ENCODE measurements around the gene CDH22.

The CDH22 gene

GRCh38 chr20:46135856-46136633 is 172.3 kb downstream of the CDH22 start:
- TF ChIP-seq CTCF (IDR thresholded peaks at IDR 0.05; ENCODE audit: low read length, missing control alignments): no peak
- no peak for DNase-seq (ENCODE audit: low read depth)
- H3K4me3 ChIP-seq (replicated peaks; ENCODE audit: low read depth, low read length): no peak overlapping the region

DNA sequence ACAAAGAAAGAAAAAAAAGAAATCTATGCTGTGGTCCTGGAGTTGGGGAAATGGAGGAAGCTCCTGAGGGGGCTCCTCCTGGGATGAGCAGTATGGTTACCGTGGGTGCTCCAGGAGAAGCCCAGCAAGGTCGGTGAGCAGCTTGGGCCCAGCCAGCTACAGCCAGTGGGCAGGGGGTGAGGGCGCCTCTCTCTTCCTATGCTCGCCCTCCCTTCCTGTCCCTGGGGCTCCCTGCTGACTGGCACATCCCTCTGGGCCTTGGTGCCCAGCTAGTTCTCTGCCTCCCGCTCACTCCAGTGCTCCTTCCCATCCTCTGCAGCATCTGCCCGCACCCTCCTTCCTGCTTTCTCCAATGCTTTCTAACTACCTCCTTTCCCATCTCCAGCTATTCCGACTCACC is 173.6 kb downstream of the CDH22 start:
- no peak for DNase-seq (ENCODE audit: low read depth)
- H3K4me3 ChIP-seq (replicated peaks; ENCODE audit: low read depth, low read length): no peak overlapping the region
- TF ChIP-seq CTCF (IDR thresholded peaks at IDR 0.05; ENCODE audit: low read length, missing control alignments): no peak

- DNase-seq (ENCODE audit: low read depth): no peak
- no peak for TF ChIP-seq CTCF (IDR thresholded peaks at IDR 0.05; ENCODE audit: low read length, missing control alignments)
- H3K4me3 ChIP-seq (replicated peaks; ENCODE audit: low read depth, low read length): no peak overlapping the region
These were observed 174.2 kb downstream of the CDH22 start for GRCh38 chr20:46133886-46134654.

- TF ChIP-seq CTCF (IDR thresholded peaks at IDR 0.05; ENCODE audit: low read length, missing control alignments): peak; percentile 83
- peak; percentile 65 for DNase-seq (ENCODE audit: low read depth)
- no peak overlapping the region for H3K4me3 ChIP-seq (replicated peaks; ENCODE audit: low read depth, low read length)
These were observed 175.6 kb downstream of the CDH22 start for GRCh38 chr20:46132705-46133120.

- peak; percentile 26 for DNase-seq (ENCODE audit: low read depth)
- TF ChIP-seq CTCF (IDR thresholded peaks at IDR 0.05; ENCODE audit: low read length, missing control alignments): no peak
- H3K4me3 ChIP-seq (replicated peaks; ENCODE audit: low read depth, low read length): no peak overlapping the region
These were observed 176.9 kb downstream of the CDH22 start for GRCh38 chr20:46131396-46131795.

DNA sequence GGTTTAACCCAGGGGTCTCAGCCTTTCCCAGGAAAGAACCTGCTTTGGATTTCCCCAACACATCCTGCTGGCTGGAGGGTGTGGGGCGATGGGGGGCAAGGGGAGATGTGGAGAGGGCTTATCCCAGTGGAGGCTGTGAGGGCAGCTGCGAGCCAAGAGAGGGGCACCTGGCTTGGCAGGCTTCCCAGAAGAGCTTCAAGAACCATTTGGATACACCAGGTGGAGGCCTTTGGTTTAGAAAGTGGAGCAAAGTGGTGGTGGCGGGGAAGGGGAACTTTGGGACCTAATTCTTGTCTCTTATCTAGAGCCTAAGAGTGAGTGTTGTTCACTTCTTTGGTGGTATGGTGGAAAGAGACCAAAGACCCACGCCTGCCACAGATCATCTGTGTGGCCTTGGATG is 177.8 kb downstream of the CDH22 start:
- TF ChIP-seq CTCF (IDR thresholded peaks at IDR 0.05; ENCODE audit: low read length, missing control alignments): no peak
- DNase-seq (ENCODE audit: low read depth): no peak

More for the DNA sequence above, 177.8 kb downstream of the CDH22 start:
- no peak overlapping the region for H3K4me3 ChIP-seq (replicated peaks; ENCODE audit: low read depth, low read length)

Data from fibroblast of pulmonary artery (primary cell).